Measurements from ENCODE around the gene LIMS2.

LIMS2 gene

DNA sequence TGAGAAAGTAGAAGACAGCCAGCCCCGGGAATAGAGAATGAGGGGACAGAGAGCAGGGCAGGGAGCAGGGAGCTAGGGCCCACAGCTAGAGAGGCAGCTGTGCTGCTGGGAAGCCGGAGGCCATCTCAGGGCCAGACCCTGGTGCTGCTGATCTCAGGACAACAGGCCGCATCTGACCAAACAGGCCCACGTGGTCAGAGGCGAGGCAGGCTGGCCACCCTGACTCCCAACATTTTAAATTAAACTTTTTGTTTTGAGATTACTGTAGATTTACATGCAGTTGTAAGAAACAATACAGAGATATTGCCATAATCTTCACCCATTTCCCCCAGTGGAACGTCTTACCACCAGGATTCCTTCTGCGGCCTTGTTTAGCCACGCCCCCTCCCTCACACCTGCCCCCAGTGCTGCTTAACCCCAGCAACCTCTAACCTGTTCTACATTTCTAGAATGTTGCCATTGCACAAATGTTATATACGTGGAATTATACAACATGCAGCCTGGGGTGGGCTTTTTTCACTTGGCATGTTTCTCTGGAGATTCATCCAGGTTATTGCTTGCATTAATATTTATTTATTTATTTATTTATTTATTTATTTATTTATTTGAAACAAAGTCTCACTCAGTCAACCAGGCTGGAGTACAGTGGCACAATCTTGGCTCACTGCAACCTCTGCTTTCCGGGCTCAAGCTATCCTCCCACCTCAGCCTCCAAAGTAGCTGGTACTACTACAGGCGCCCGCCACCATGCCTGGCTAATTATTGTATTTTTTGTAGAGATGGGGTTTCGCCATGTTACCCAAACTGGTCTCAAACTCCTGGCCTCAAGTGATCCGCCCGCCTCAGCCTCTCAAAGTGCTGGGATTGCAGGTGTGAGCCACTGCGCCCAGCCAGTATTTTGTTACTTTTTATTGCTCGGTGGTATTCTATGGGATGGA lies 78.0 kb downstream of the LIMS2 start:
- no peaks in the 10 kb centered on the region for H3K27me3 Mint-ChIP-seq
- no peak overlapping the region for H3K27ac Mint-ChIP-seq
- H3K9me3 Mint-ChIP-seq, result no peaks in the 10 kb centered on the region
- H3K4me1 Mint-ChIP-seq (ENCODE audit: low read depth), result no peaks in the 10 kb centered on the region
- H3K36me3 Mint-ChIP-seq (ENCODE audit: low read depth), result no peaks in the 10 kb centered on the region
- DNase-seq, result peak; percentile 14
- no peak overlapping the region for H3K4me3 Mint-ChIP-seq

DNA sequence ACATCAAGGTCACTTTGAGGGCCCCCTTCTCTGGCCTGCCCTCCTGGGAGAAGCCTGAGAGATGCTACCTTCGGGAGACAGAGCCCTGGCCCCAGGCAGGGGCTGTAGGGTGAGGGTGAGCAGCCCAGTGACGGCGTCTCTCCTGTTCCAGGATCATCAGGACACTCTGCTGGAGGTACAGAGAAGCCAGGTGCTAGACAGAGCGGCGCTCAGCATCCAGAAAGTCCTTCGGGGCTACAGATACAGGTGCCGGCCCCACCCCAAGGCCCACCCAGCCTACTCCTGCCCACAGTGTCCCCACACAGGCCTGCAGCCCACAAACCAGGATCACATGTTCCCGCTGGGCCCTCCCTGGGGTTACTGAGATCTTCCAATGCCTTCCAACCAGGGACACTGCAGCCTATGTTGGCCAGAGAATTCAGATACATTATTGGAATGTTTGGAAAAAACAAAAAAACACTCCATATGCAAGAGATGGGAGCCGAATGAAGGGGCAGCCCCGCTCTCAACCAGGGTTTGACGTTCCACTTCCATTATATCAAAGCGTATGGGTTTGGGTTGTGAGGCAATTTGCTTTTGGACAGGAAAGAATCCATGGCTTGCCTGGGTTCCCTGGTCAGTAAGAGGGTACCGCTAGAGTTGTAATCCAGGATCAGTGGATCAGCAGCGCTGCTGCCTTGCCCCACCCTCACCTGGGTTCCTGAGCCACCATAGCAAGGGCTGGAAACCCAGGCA lies 78.9 kb downstream of the LIMS2 start:
- Mint-ChIP-seq H3K27ac (no peak overlapping the region), H3K4me1 (ENCODE audit: low read depth) (no peaks in the 10 kb centered on the region)
- DNase-seq, result peak; percentile 9

DNA sequence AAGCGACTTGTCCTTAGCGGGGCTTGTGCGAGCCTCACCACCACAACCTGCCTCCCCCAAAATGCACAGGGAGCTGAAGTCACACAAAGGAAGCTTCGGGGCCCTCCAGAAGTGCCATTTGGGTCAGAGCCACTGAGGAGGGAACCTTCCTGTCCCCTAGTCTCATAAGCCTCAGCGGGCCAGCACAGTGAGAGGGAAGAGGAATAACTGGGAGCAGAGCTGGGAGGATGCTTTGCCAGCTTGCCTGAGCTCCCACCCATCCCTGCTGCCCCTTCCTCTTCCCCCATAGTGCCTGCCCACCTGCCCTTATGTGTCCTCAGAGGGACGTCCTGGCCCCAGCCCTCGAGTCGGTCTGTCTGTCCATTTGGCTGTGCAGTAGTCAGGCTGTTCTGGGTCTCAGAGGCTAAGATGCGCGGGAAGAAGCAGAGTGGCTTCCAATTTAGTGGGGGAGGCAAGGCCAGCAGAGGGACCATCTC lies 81.2 kb downstream of the LIMS2 start:
- Mint-ChIP-seq H3K4me3 (no peak overlapping the region), H3K4me1 (ENCODE audit: low read depth) (no peaks in the 10 kb centered on the region), H3K27me3 (no peaks in the 10 kb centered on the region), H3K9me3 (no peaks in the 10 kb centered on the region), H3K27ac (no peak overlapping the region), H3K36me3 (ENCODE audit: low read depth) (no peaks in the 10 kb centered on the region)
- DNase-seq, result peak; percentile 23

More for the DNA sequence above, 78.9 kb downstream of the LIMS2 start:
- no peaks in the 10 kb centered on the region for H3K9me3 Mint-ChIP-seq
- H3K27me3 Mint-ChIP-seq, result no peaks in the 10 kb centered on the region
- H3K4me3 Mint-ChIP-seq, result no peak overlapping the region
- no peaks in the 10 kb centered on the region for H3K36me3 Mint-ChIP-seq (ENCODE audit: low read depth)

DNA sequence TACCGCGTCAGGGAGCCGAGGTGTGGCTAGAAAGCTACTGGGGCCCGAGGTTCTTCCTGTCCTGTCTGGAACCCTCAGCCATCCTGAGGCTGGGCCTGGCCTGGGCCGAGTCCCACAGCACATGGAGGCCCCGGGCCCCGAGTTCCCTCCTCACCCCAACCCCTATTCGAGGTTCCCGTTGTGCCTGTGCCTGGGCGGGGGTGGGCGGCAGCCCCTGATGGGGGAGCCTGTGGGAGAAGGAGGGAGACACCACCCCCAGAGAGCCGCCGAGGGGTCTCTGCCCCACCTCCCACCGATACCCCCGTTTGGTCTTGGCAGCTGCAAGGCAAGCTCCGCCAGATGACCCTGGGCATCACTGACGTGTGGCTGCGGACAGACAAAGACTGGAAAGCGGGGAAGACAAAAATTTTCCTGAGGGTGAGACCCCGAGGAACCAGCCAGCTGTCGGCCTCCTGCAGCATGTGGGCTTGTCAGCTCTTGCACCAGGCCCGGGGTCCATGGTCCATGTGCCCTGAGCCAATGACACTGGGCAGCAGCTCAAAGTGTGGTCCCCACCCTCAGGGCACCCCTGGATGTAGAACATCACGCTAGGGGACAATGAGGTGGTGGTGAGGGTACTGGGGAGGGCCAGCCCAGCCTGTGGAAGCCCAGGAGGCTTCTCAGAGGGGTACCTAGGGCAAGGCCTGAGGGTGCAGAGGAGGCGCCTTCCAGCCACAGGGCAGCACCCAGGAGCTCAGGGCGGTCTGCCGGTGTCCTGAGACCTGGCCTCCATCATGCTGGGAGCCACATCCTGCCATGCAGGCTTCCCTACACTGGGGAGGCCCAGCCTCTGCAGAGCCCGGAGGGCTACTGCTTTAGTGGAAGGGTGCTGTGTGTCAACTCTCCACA lies 81.9 kb downstream of the LIMS2 start:
- Mint-ChIP-seq H3K27me3 (no peaks in the 10 kb centered on the region), H3K4me3 (no peak overlapping the region), H3K9me3 (no peaks in the 10 kb centered on the region), H3K4me1 (ENCODE audit: low read depth) (no peaks in the 10 kb centered on the region), H3K27ac (no peak overlapping the region), H3K36me3 (ENCODE audit: low read depth) (no peaks in the 10 kb centered on the region)
- peak; percentile 8 for DNase-seq

DNA sequence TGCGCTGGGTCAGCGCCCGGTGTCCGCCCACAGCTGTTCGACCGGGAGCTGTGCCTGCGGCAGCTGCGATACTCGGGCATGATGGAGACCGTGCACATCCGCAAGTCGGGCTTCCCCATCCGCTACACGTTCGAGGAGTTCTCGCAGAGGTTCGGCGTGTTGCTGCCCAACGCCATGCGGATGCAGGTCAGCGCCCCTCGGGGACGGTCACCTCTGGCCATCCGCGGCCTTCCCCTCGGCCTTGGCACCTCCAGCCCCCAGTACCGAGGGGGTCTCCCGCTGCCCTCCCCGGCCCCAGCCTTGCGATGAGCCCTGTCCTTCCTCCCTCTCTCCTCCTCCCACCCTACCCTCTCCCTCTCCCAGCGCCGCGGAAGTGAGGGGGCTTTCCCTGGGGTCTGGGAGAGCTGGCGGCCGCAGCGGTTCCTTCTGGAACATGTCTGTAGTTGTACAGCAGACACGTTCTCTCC lies 82.5 kb downstream of the LIMS2 start:
- Mint-ChIP-seq H3K27ac (no peak overlapping the region), H3K4me3 (no peak overlapping the region), H3K36me3 (ENCODE audit: low read depth) (no peaks in the 10 kb centered on the region), H3K27me3 (no peaks in the 10 kb centered on the region), H3K9me3 (no peaks in the 10 kb centered on the region), H3K4me1 (ENCODE audit: low read depth) (no peaks in the 10 kb centered on the region)
- DNase-seq, result peak; percentile 21

DNA sequence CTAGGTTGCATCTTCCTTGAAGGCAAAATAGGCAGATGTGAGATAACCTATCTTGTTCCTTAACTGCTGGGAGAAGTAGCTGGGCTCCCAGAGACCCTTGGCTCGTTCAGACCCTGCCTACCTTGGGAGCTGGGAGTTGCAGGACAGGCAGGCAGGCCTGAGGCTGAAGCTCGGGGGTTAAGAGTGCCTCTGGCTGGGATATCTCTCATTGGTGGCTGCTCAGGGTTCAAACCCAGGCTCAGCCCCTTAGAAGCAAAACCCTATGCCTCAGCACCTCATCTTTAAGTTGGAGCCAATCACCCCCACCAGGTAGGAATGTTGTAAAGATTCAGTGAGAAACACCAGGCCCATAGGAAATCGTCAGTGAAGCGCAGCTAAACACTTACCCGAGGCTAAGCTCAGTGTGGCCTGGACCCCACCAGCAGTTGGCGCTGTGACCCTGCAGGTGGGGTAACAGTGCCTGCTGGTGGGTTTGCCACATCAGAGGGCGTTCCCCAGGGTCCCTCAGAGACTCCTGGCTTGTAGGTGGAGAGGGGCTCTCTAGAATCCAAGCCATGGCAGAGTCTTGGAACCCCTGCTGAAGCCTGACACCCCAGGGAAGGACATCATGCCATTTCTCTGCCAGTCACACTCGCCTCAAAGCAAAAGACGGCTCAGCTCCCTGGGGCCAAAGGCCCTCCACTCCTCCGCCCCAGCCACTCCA lies 84.0 kb downstream of the LIMS2 start:
- H3K27me3 Mint-ChIP-seq, result no peaks in the 10 kb centered on the region

DNA sequence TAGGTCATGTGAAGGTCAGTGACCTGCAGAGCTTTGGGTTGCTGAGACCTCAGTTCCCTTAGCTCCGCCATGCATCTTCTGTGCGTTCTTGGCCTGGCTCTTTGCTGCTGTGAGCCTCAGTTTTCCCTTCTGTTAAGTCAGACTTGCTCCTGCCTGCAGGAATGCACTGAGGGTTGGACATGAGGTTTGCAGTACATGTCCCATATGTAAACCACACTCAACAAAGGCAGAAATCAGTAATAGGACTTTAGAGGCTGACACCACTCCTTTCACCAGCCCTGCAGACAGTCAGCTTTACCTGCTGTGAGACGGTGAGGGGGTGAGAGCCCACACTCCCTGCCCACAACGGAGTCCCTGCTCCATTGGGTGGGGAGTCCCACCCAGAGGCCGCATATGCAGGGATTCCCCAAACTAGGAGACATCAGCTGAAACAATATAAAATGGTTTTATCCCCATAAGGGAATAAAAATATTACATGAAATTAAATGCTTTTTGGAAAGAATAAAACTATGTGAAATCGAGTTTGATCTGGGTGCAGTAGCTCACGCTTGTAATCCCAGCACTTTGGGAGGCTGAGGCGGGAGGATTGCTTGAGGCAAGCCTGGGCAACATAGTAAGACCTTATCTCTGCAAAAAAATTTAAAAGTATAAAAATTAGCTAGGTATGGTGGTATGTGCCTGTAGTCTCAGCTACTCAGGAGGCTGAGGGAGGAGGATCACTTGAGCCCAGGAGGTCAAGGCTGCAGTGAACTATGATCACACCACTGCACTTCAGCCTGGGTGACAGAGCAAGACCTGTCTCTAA lies 84.7 kb downstream of the LIMS2 start:
- Mint-ChIP-seq H3K4me1 (ENCODE audit: low read depth) (no peaks in the 10 kb centered on the region), H3K27me3 (peaks cover 4% of the 10 kb centered on the region), H3K27ac (no peak overlapping the region), H3K4me3 (no peak overlapping the region), H3K36me3 (ENCODE audit: low read depth) (no peaks in the 10 kb centered on the region), H3K9me3 (no peaks in the 10 kb centered on the region)
- peak; percentile 21 for DNase-seq

More for the DNA sequence above, 84.0 kb downstream of the LIMS2 start:
- Mint-ChIP-seq H3K27ac (no peak overlapping the region), H3K4me1 (ENCODE audit: low read depth) (no peaks in the 10 kb centered on the region), H3K4me3 (no peak overlapping the region), H3K9me3 (no peaks in the 10 kb centered on the region), H3K36me3 (ENCODE audit: low read depth) (no peaks in the 10 kb centered on the region)
- peak; percentile 77 for DNase-seq

DNA sequence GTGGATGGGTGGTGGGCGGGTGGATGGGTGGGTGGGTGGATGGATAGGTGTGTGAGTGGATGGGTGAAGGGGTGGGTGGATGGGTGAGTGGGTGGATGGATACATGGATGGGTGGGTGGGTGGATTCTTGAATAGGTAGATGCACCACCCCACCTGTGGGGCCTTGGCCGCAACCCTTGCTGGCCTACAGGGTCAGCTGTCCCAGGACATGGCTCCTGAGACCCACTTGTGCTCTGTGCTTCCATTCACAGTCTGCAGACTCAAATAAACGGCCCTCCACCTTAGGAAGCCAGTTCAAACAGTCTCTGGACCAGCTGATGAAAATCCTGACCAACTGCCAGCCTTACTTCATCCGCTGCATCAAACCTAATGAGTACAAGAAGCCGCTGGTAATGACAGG lies 85.5 kb downstream of the LIMS2 start:
- Mint-ChIP-seq H3K27ac (no peak overlapping the region), H3K4me1 (ENCODE audit: low read depth) (no peaks in the 10 kb centered on the region), H3K9me3 (no peaks in the 10 kb centered on the region), H3K4me3 (no peak overlapping the region), H3K36me3 (ENCODE audit: low read depth) (no peaks in the 10 kb centered on the region), H3K27me3 (peaks cover 4% of the 10 kb centered on the region)
- peak; percentile 14 for DNase-seq

DNA sequence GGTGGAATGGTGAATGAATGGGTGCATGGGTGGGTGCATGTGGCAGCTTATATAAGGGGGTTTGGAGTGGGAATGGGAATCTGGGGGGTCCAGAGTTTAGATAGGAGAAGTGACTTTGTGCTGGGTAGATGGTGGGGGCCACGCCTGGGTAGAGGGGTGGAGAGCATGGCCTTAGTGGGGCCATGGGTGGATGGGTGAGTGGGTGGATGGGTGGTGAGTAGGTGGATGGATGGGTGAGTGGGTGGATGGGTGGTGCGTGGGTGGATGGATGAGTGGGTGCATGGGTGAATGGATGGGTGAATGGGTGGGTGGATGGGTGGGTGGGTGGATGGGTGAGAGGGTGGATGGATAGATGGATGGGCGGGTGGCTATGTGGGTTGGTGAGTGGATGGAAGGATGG lies 86.0 kb downstream of the LIMS2 start:
- no peak overlapping the region for H3K27ac Mint-ChIP-seq
- H3K4me1 Mint-ChIP-seq (ENCODE audit: low read depth), result no peaks in the 10 kb centered on the region
- H3K36me3 Mint-ChIP-seq (ENCODE audit: low read depth), result no peaks in the 10 kb centered on the region
- DNase-seq, result peak; percentile 6
- H3K9me3 Mint-ChIP-seq, result no peaks in the 10 kb centered on the region
- H3K27me3 Mint-ChIP-seq, result peaks cover 4% of the 10 kb centered on the region
- no peak overlapping the region for H3K4me3 Mint-ChIP-seq
